Measurements from ENCODE around the gene HSF4.

Gene HSF4

GRCh38 chr16:67141391-67141790 is 23.2 kb upstream of the HSF4 start:
- peaks cover 66% of the 10 kb centered on the region for H3K36me3 Mint-ChIP-seq (ENCODE audit: low read depth)
- TF ChIP-seq CTCF (IDR thresholded peaks at IDR 0.05; ENCODE audit: unreplicated experiment in 3 of 3), result no peak
- H3K4me3 Mint-ChIP-seq, result no peak overlapping the region
- no peaks in the 10 kb centered on the region for H3K9me3 Mint-ChIP-seq
- no peak overlapping the region for H3K27ac Mint-ChIP-seq
- H3K27me3 Mint-ChIP-seq (ENCODE audit: low read depth), result no peaks in the 10 kb centered on the region
- H3K4me1 Mint-ChIP-seq, result peaks cover 4% of the 10 kb centered on the region

- no peak overlapping the region for H3K4me3 Mint-ChIP-seq
- H3K4me1 Mint-ChIP-seq, result peaks cover 4% of the 10 kb centered on the region
- TF ChIP-seq CTCF (IDR thresholded peaks at IDR 0.05; ENCODE audit: unreplicated experiment in 3 of 3), result no peak
- peaks cover 75% of the 10 kb centered on the region for H3K36me3 Mint-ChIP-seq (ENCODE audit: low read depth)
- H3K27ac Mint-ChIP-seq, result no peak overlapping the region
- no peaks in the 10 kb centered on the region for H3K27me3 Mint-ChIP-seq (ENCODE audit: low read depth)
- H3K9me3 Mint-ChIP-seq, result no peaks in the 10 kb centered on the region
Observed at GRCh38 chr16:67142342-67142741, 22.2 kb upstream of the HSF4 start.

GRCh38 chr16:67144943-67145342 is 19.6 kb upstream of the HSF4 start:
- no peak for TF ChIP-seq CTCF (IDR thresholded peaks at IDR 0.05; ENCODE audit: unreplicated experiment in 3 of 3)
- Mint-ChIP-seq H3K4me3 (no peak overlapping the region), H3K9me3 (no peaks in the 10 kb centered on the region), H3K27ac (no peak overlapping the region), H3K27me3 (ENCODE audit: low read depth) (no peaks in the 10 kb centered on the region), H3K36me3 (ENCODE audit: low read depth) (peaks cover 81% of the 10 kb centered on the region), H3K4me1 (peaks cover 11% of the 10 kb centered on the region)

- H3K27me3 Mint-ChIP-seq (ENCODE audit: low read depth), result no peaks in the 10 kb centered on the region
- no peak for TF ChIP-seq CTCF (IDR thresholded peaks at IDR 0.05; ENCODE audit: unreplicated experiment in 3 of 3)
- H3K36me3 Mint-ChIP-seq (ENCODE audit: low read depth), result peaks cover 73% of the 10 kb centered on the region
- H3K9me3 Mint-ChIP-seq, result no peaks in the 10 kb centered on the region
- H3K4me3 Mint-ChIP-seq, result no peak overlapping the region
- no peak overlapping the region for H3K27ac Mint-ChIP-seq
- peaks cover 11% of the 10 kb centered on the region for H3K4me1 Mint-ChIP-seq
Observed at GRCh38 chr16:67145746-67146145, 18.8 kb upstream of the HSF4 start.

GRCh38 chr16:67146523-67147357 is 17.8 kb upstream of the HSF4 start:
- Mint-ChIP-seq H3K4me1 (peaks cover 19% of the 10 kb centered on the region), H3K27me3 (ENCODE audit: low read depth) (peaks cover 9% of the 10 kb centered on the region), H3K27ac (peak overlapping the region in 1 of 3 experiments; percentile 39), H3K9me3 (no peaks in the 10 kb centered on the region), H3K4me3 (peak overlapping the region in 2 of 3 experiments; percentile 46 to 51), H3K36me3 (ENCODE audit: low read depth) (peaks cover 66% of the 10 kb centered on the region)
- TF ChIP-seq CTCF (IDR thresholded peaks at IDR 0.05; ENCODE audit: unreplicated experiment in 3 of 3), result no peak
